TTC549 (cell line): ENCODE data around the gene REXO1.
"Not testable (repeated sequence)": the region's sequence is repeated elsewhere in the genome, so short reads cannot be mapped to it uniquely, and the experiment has no call there.

Experiments used
- FAIRE-seq: peaks from 2 replicates; lab custom pipeline; 2012; peaks lifted over from hg19 to GRCh38; lab: Jason Lieb, UNC

The REXO1 gene

GRCh38 chr19:1876496-1877279 is 28.4 kb upstream of the REXO1 start:
- not testable (repeated sequence) for FAIRE-seq

GRCh38 chr19:1875646-1876495 is 27.6 kb upstream of the REXO1 start:
- FAIRE-seq: no peak

- not testable (repeated sequence) for FAIRE-seq
Observed at GRCh38 chr19:1875265-1875645, 27.0 kb upstream of the REXO1 start.

- FAIRE-seq: no peak
Observed at GRCh38 chr19:1874554-1875185, 26.4 kb upstream of the REXO1 start.

- FAIRE-seq: no peak
Observed at GRCh38 chr19:1873524-1874473, 25.5 kb upstream of the REXO1 start.

GRCh38 chr19:1872807-1873523 is 24.7 kb upstream of the REXO1 start:
- no peak for FAIRE-seq

- no peak for FAIRE-seq
Observed at GRCh38 chr19:1871630-1872029, 23.3 kb upstream of the REXO1 start.

GRCh38 chr19:1871140-1871597 is 22.9 kb upstream of the REXO1 start:
- FAIRE-seq: no peak

GRCh38 chr19:1868971-1869370 is 20.7 kb upstream of the REXO1 start:
- FAIRE-seq: no peak

GRCh38 chr19:1867349-1867724 is 19.1 kb upstream of the REXO1 start:
- FAIRE-seq: no peak

- no peak for FAIRE-seq
Observed at GRCh38 chr19:1866693-1867348, 18.5 kb upstream of the REXO1 start.

- no peak for FAIRE-seq
Observed at GRCh38 chr19:1865172-1866010, 17.1 kb upstream of the REXO1 start.

- no peak for FAIRE-seq
Observed at GRCh38 chr19:1864480-1865171, 16.3 kb upstream of the REXO1 start.

GRCh38 chr19:1863638-1864479 is 15.6 kb upstream of the REXO1 start:
- FAIRE-seq: no peak

GRCh38 chr19:1863328-1863637 is 15.0 kb upstream of the REXO1 start, which contains the start of gene KLF16:
TSS of gene KLF16 (minus strand) at chr19:1863579. CDS start at chr19:1863497, 82 bp downstream.
- FAIRE-seq: no peak

GRCh38 chr19:1862424-1863327 is 14.4 kb upstream of the REXO1 start:
- no peak for FAIRE-seq

GRCh38 chr19:1862068-1862423 is 13.8 kb upstream of the REXO1 start:
- no peak for FAIRE-seq
